ENCODE measurements around the gene SPDEF. TPM values are rescaled to one million over a fixed set of nuclear protein-coding genes. Genes with fewer than 3 reads are reported as not detected.

SPDEF gene
- total RNA-seq, 1 donor from 2014 or later: 0.65 TPM

GRCh38 chr6:34526992-34527728, 29.0 kb downstream of the SPDEF start:
- Mint-ChIP-seq H3K9me3 (ENCODE audit: low read depth) (no peaks in the 10 kb centered on the region), H3K4me1 (ENCODE audit: low read depth) (peaks cover 2% of the 10 kb centered on the region), H3K27me3 (peaks cover 28% of the 10 kb centered on the region), H3K27ac (peak overlapping the region; percentile 5), H3K4me3 (ENCODE audit: low read depth) (peak overlapping the region; percentile 52), H3K36me3 (ENCODE audit: insufficient read depth) (no peaks in the 10 kb centered on the region)
- DNase-seq (ENCODE audit: low spot score, unreplicated experiment): peak; percentile 90
- TF ChIP-seq CTCF (IDR thresholded peaks at IDR 0.05; ENCODE audit: unreplicated experiment): peak; percentile 78

- no peak overlapping the region for H3K27ac Mint-ChIP-seq
- H3K9me3 Mint-ChIP-seq (ENCODE audit: low read depth): no peaks in the 10 kb centered on the region
- H3K4me3 Mint-ChIP-seq (ENCODE audit: low read depth): no peak overlapping the region
- no peak for DNase-seq (ENCODE audit: low spot score, unreplicated experiment)
- peaks cover 28% of the 10 kb centered on the region for H3K27me3 Mint-ChIP-seq
- no peak for TF ChIP-seq CTCF (IDR thresholded peaks at IDR 0.05; ENCODE audit: unreplicated experiment)
- no peaks in the 10 kb centered on the region for H3K36me3 Mint-ChIP-seq (ENCODE audit: insufficient read depth)
- H3K4me1 Mint-ChIP-seq (ENCODE audit: low read depth): peaks cover 2% of the 10 kb centered on the region
These were observed 29.7 kb downstream of the SPDEF start for GRCh38 chr6:34526241-34526972.

GRCh38 chr6:34525431-34526175, 30.5 kb downstream of the SPDEF start:
- no peak overlapping the region for H3K4me3 Mint-ChIP-seq (ENCODE audit: low read depth)
- TF ChIP-seq CTCF (IDR thresholded peaks at IDR 0.05; ENCODE audit: unreplicated experiment): no peak
- DNase-seq (ENCODE audit: low spot score, unreplicated experiment): no peak
- peaks cover 2% of the 10 kb centered on the region for H3K4me1 Mint-ChIP-seq (ENCODE audit: low read depth)
- no peak overlapping the region for H3K27ac Mint-ChIP-seq
- no peaks in the 10 kb centered on the region for H3K9me3 Mint-ChIP-seq (ENCODE audit: low read depth)
- no peaks in the 10 kb centered on the region for H3K36me3 Mint-ChIP-seq (ENCODE audit: insufficient read depth)
- peaks cover 31% of the 10 kb centered on the region for H3K27me3 Mint-ChIP-seq

- H3K4me1 Mint-ChIP-seq (ENCODE audit: low read depth): peaks cover 2% of the 10 kb centered on the region
- no peak overlapping the region for H3K4me3 Mint-ChIP-seq (ENCODE audit: low read depth)
- H3K36me3 Mint-ChIP-seq (ENCODE audit: insufficient read depth): no peaks in the 10 kb centered on the region
- peaks cover 31% of the 10 kb centered on the region for H3K27me3 Mint-ChIP-seq
- TF ChIP-seq CTCF (IDR thresholded peaks at IDR 0.05; ENCODE audit: unreplicated experiment): no peak
- no peak for DNase-seq (ENCODE audit: low spot score, unreplicated experiment)
- no peaks in the 10 kb centered on the region for H3K9me3 Mint-ChIP-seq (ENCODE audit: low read depth)
- no peak overlapping the region for H3K27ac Mint-ChIP-seq
These were observed 31.2 kb downstream of the SPDEF start for GRCh38 chr6:34524971-34525370.

GRCh38 chr6:34524499-34524898, 31.6 kb downstream of the SPDEF start:
- no peak for TF ChIP-seq CTCF (IDR thresholded peaks at IDR 0.05; ENCODE audit: unreplicated experiment)
- peaks cover 2% of the 10 kb centered on the region for H3K4me1 Mint-ChIP-seq (ENCODE audit: low read depth)
- H3K4me3 Mint-ChIP-seq (ENCODE audit: low read depth): no peak overlapping the region
- H3K27me3 Mint-ChIP-seq: peaks cover 28% of the 10 kb centered on the region
- H3K36me3 Mint-ChIP-seq (ENCODE audit: insufficient read depth): no peaks in the 10 kb centered on the region
- no peak overlapping the region for H3K27ac Mint-ChIP-seq
- H3K9me3 Mint-ChIP-seq (ENCODE audit: low read depth): no peaks in the 10 kb centered on the region
- DNase-seq (ENCODE audit: low spot score, unreplicated experiment): no peak
